HG03342 (cell line): Measurements from ENCODE around the gene CLCNKB.
A peak's percentile ranks its signal among the peaks of the same experiment; 100 is the strongest.
"Not testable (repeated sequence)": the region's sequence is repeated elsewhere in the genome, so short reads cannot be mapped to it uniquely, and the experiment has no call there.

Source experiments
- ATAC-seq: cut with Tn5 transposase; IDR thresholded peaks from one replicate; pipeline ENCODE4 v1.9.1; 2021; ENCODE audit warnings: mild to moderate bottlenecking, moderate library complexity; ENCODE audit not compliant: unreplicated experiment

The CLCNKB gene

GRCh38 chr1:16055613-16056520 is 12.3 kb downstream of the CLCNKB start:
- peak; percentile 62 for ATAC-seq

- not testable (repeated sequence) for ATAC-seq
Observed at GRCh38 chr1:16056521-16056912, 12.9 kb downstream of the CLCNKB start.

GRCh38 chr1:16057314-16057915 is 13.8 kb downstream of the CLCNKB start:
- ATAC-seq: not testable (repeated sequence)

- ATAC-seq: not testable (repeated sequence)
Observed at GRCh38 chr1:16058394-16059120, 15.0 kb downstream of the CLCNKB start.

GRCh38 chr1:16061266-16061665 is 17.7 kb downstream of the CLCNKB start:
- ATAC-seq: no peak

- not testable (repeated sequence) for ATAC-seq
Observed at GRCh38 chr1:16061989-16062686, 18.6 kb downstream of the CLCNKB start.

GRCh38 chr1:16062687-16063075 is 19.1 kb downstream of the CLCNKB start:
- not testable (repeated sequence) for ATAC-seq

DNA sequence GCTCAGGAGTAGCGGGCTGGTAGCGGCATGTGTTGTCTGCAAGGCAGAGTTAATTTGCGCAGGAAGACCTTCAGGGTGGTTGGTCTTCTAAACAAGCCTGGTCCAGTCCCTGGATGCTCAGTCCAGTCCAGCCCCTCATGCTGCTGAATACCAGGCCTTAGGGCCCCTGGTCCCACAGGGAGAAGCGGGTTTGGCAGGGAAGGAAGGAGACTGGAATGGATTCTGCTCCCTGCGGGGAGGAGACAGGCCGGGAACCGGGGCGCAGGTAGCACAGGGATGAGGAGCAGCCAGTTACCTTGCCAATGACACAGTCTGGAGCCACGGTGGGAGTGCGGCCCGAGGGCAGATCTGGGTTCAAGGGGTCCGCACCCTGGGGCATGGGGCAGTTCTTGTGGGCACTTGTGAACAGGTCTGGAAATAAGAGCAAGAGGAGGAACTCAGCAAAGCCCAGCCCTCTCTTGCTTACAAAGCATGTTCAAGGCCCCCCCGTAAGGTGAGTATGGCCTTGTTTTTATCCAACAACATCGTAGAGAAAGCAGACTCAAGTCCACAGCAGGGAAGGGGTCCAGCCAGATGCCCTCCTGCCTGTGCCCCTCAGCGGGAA is 19.7 kb downstream of the CLCNKB start:
- ATAC-seq: no peak

DNA sequence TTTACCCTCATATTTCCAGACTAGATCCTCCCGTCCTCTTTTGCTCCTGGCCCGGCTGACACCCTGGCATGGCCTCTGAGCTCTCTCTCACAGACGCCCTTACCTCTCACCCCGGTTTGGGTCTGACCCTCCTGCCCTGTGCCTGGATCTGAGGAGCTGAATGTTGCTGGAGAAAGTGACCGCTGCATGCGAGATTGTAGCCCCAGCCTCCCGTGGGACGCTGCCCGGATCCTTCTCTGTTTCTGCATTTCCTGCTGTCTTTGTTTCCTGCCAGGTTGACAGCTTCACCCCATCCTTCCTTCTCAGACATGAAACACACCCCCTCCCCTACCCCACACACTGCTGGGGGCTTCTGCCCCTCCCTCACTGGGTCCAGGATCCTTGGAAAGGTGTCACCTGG is 20.3 kb downstream of the CLCNKB start:
- ATAC-seq: no peak

DNA sequence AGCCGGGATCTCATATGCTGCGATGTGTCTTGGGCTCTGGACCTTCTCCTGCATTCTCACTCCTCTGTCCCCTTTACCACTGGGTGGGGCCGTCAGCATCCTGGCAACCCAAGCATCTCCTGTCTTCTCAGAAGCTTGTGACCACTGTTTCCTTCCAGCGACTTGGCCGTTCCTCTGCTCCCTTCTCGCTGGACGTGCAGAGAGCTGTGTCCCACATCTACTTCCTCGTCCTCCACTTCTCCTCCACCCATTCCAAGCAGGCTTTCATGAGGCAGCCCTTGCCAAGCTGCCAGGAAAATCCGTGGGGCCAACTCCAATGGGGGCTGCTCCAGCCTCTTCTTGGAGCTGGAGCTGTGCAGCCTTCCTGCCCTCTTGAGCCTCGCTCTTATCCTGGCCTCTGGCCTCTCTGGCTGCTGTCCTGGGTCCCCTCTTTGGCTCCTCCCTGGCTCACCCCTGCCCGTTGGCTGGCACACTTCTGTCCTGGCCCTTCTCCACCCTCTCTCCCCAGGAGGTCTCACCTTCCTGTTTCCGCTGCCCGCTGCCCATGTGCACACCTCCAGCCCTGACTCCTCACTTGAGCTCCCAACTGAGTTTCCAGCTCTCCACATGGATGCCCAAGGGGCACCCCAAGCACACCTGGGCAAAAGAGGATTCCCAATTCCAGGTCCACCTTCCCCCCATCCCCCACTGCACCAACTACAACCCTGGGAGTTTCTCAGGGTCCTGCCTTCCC is 21.1 kb downstream of the CLCNKB start:
- ATAC-seq: no peak

- ATAC-seq: no peak
Observed at GRCh38 chr1:16065269-16065576, 21.6 kb downstream of the CLCNKB start.

GRCh38 chr1:16066245-16066644 is 22.7 kb downstream of the CLCNKB start:
- no peak for ATAC-seq

DNA sequence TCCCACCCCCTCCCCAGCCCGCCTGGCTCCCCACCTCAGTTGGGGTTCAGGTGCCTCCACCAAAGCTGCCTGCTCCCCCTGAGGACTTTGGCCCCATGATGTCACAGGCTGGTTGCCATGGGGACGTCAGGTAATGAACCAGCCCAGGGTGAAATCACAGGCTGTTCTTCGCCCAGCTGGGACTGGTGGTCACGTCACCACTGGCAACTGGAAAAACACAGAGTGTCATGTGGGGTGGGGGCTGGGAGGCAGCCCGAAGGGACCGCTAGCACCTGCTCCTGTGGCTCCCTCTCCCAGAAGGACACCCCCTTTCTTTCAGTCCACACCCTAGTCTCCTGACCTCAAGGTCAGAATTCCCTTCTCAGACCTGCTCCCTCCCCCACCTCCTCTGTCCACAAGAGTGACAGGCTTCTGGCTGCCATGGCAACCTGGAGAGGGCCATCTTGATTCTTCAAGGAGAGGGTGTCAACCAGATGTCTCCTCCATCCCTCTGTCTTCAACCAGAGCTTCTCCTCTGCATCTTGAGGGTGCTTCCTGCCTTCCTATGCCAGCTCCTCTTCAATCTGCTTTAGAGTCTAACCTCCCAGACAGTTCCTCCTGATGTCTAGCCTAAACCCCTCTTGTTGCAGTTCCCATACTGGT is 23.7 kb downstream of the CLCNKB start:
- ATAC-seq: no peak

DNA sequence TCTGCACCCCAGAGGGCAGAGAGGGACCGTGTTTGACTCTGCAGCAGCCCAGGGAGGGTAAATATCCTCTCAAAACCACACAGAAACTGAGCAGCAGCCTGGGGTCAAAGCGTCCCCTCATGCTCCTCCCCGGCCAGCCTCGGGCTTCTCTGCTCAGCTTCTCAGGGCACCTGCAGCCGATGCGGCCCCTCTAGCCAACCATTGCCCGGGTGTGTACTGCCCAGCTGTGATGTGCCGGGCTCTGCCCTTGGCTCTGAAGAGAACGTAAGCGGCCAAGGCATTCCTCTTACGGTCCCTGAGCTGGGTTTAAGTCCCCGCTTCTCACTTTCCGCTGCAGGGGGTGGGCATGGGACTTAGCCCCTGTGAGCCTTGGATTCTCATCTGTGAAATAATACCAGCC is 24.4 kb downstream of the CLCNKB start:
- ATAC-seq: no peak

GRCh38 chr1:16068356-16069270 is 25.0 kb downstream of the CLCNKB start:
- ATAC-seq: no peak

GRCh38 chr1:16070640-16071355 is 27.2 kb downstream of the CLCNKB start:
- no peak for ATAC-seq

- no peak for ATAC-seq
Observed at GRCh38 chr1:16071614-16072013, 28.0 kb downstream of the CLCNKB start.

- ATAC-seq: no peak
Observed at GRCh38 chr1:16072095-16072494, 28.5 kb downstream of the CLCNKB start.
